PC-9 (cell line): Measurements from ENCODE around the gene NTM. TPM values are rescaled to one million over a fixed set of nuclear protein-coding genes. Genes with fewer than 3 reads are reported as not detected.
A peak's percentile ranks its signal among the peaks of the same experiment; 100 is the strongest.

ENCODE experiments used
- BruUV-seq: library from RNA; stranded (reverse); fragments of 400-500 nt; replicated peaks from 2 replicates; lab custom pipeline; 2021; lab: Mats Ljungman, UMichigan
- CTCF ChIA-PET: fragments of 300-600 bp; sonication (Branson Sonifier 250); formaldehyde crosslinking; loops from one replicate; lab custom pipeline; 2022; ENCODE audit warnings: antibody characterized with exemption; lab: Charles Lee
- POLR2A ChIA-PET: fragments of 300-600 bp; sonication (Branson Sonifier 250); formaldehyde crosslinking; loops from one replicate; lab custom pipeline; 2022; ENCODE audit warnings: antibody characterized with exemption; ENCODE audit not compliant: unreplicated experiment; lab: Charles Lee
- DNase-seq, 2 experiments: peaks; one replicate each; pipeline versions ENCODE4 v3.0.0 to v3.0.0-alpha.2; 2015 to 2022; ENCODE audit warnings: mixed read lengths in 1 of 2
- H2AFZ ChIP-seq: fragments of 200-600 bp; sonication (generic); 2 replicates; pipeline ENCODE4 v1.8.1; 2017; ENCODE audit warnings: antibody characterized with exemption
- H3F3A ChIP-seq: fragments of 200-600 bp; sonication (generic); 2 replicates; pipeline ENCODE4 v1.8.1; 2017; ENCODE audit warnings: antibody characterized with exemption, mild to moderate bottlenecking, low read depth; ENCODE audit not compliant: insufficient read depth
- H3K27ac ChIP-seq: fragments of 200-600 bp; sonication (generic); 2 replicates; pipeline ENCODE4 v1.6.1; 2016; ENCODE audit warnings: mixed run types
- H3K27me3 ChIP-seq: fragments of 200-600 bp; sonication (generic); 2 replicates; pipeline ENCODE4 v1.6.1; 2016; ENCODE audit warnings: low read depth, mixed run types; ENCODE audit not compliant: insufficient read depth
- H3K36me3 ChIP-seq: fragments of 200-600 bp; sonication (generic); 2 replicates; pipeline ENCODE4 v1.6.1; 2016; ENCODE audit warnings: low read depth, mixed run types
- H3K4me1 ChIP-seq: fragments of 200-600 bp; sonication (generic); replicated peaks from 2 replicates; pipeline ENCODE4 v1.6.1; 2016; ENCODE audit warnings: mixed run types; ENCODE audit not compliant: insufficient read depth
- H3K4me2 ChIP-seq: fragments of 200-600 bp; sonication (generic); 2 replicates; pipeline ENCODE4 v1.6.1; 2017; ENCODE audit warnings: mixed run types
- H3K4me3 ChIP-seq: fragments of 200-600 bp; sonication (generic); 2 replicates; pipeline ENCODE4 v1.6.1; 2016; ENCODE audit warnings: mixed run types
- H3K79me2 ChIP-seq: fragments of 200-600 bp; sonication (generic); 2 replicates; pipeline ENCODE4 v1.6.1; 2017; ENCODE audit warnings: low read depth, mixed run types
- H3K9me2 ChIP-seq: fragments of 200-600 bp; sonication (generic); 2 replicates; pipeline ENCODE4 v1.8.1; 2017; ENCODE audit warnings: mild to moderate bottlenecking; ENCODE audit not compliant: insufficient read depth
- H3K9me3 ChIP-seq: fragments of 200-600 bp; sonication (generic); 2 replicates; pipeline ENCODE4 v1.8.1; 2016; ENCODE audit warnings: low read depth; ENCODE audit not compliant: insufficient read depth
- H4K20me1 ChIP-seq: fragments of 200-600 bp; sonication (generic); 2 replicates; pipeline ENCODE4 v1.8.1; 2017; ENCODE audit not compliant: insufficient read depth
- CTCF ChIP-seq: fragments of 200-600 bp; sonication (generic); conservative IDR thresholded peaks from 2 replicates; pipeline ENCODE4 v1.6.1; 2017; ENCODE audit warnings: mixed run types, antibody characterized with exemption, mild to moderate bottlenecking, moderate library complexity
- EZH2 ChIP-seq: fragments of 200-600 bp; sonication (generic); IDR thresholded peaks from 2 replicates; pipeline ENCODE4 v1.8.0; 2017; ENCODE audit warnings: antibody characterized with exemption, low read depth
- intact Hi-C: fragments of 100-400 bp; cut with micrococcal nuclease; formaldehyde crosslinking; loops from one replicate; pipeline ENCODE4 v1.10.0; 2022; ENCODE audit not compliant: unreplicated experiment
- total RNA-seq: library from RNA; stranded (reverse); gene quantifications from 2 replicates; pipeline ENCODE4 v1.2.3, GENCODE V29; 2021

Gene NTM
- total RNA-seq, 1 experiment from 2014 or later = not detected

GRCh38 chr11:131686836-131687235, 316.4 kb downstream of the NTM start:
- H3K4me2 ChIP-seq = no peak overlapping the region
- H4K20me1 ChIP-seq = no peaks in the 10 kb centered on the region
- TF ChIP-seq EZH2 (no peak), CTCF (no peak)
- no peaks in the 10 kb centered on the region for H3K79me2 ChIP-seq
- no peak for DNase-seq
- no peaks in the 10 kb centered on the region for H3K9me2 ChIP-seq
- H2AFZ ChIP-seq = no peak overlapping the region
- intact Hi-C loops = no loop called here
- BruUV-seq = no TSS peak
- H3F3A ChIP-seq = no peaks in the 10 kb centered on the region
- H3K4me1 ChIP-seq = no peaks in the 10 kb centered on the region
- no peaks in the 10 kb centered on the region for H3K9me3 ChIP-seq
- POLR2A ChIA-PET = no interaction called here
- H3K36me3 ChIP-seq = no peaks in the 10 kb centered on the region
- H3K4me3 ChIP-seq = no peak overlapping the region
- CTCF ChIA-PET = no interaction called here
- H3K27me3 ChIP-seq = peaks cover 67% of the 10 kb centered on the region
- no peak overlapping the region for H3K27ac ChIP-seq

- Histone ChIP-seq H3K9me2 (no peaks in the 10 kb centered on the region), H2AFZ (no peak overlapping the region), H3K9me3 (no peaks in the 10 kb centered on the region), H3K4me1 (no peaks in the 10 kb centered on the region), H3F3A (no peaks in the 10 kb centered on the region), H3K4me3 (no peak overlapping the region), H3K4me2 (no peak overlapping the region), H3K79me2 (no peaks in the 10 kb centered on the region), H4K20me1 (no peaks in the 10 kb centered on the region), H3K27me3 (peaks cover 62% of the 10 kb centered on the region), H3K36me3 (no peaks in the 10 kb centered on the region), H3K27ac (no peak overlapping the region)
- ChIA-PET POLR2A (interaction anchor here (0.5 kb wide), 1 partner anchor 847 kb away, joined by 4 read pairs; no protein-coding TSS in a partner anchor), CTCF (no interaction called here)
- TF ChIP-seq CTCF = no peak
- TF ChIP-seq EZH2 = no peak
- intact Hi-C loops = no loop called here
- DNase-seq = no peak
- no TSS peak for BruUV-seq
These were observed 317.1 kb downstream of the NTM start for GRCh38 chr11:131687291-131688047.

- no peaks in the 10 kb centered on the region for H4K20me1 ChIP-seq
- H3K4me3 ChIP-seq = no peak overlapping the region
- no peaks in the 10 kb centered on the region for H3K9me3 ChIP-seq
- TF ChIP-seq EZH2 = no peak
- TF ChIP-seq CTCF = peak; percentile 77
- ChIA-PET POLR2A (interaction anchor here (0.5 kb wide), 1 partner anchor 848 kb away, joined by 4 read pairs; no protein-coding TSS in a partner anchor), CTCF (no interaction called here)
- BruUV-seq = no TSS peak
- intact Hi-C loops = no loop called here
- no peaks in the 10 kb centered on the region for H3K9me2 ChIP-seq
- DNase-seq = peak in 1 of 2 experiments; percentile 37
- no peaks in the 10 kb centered on the region for H3K79me2 ChIP-seq
- no peak overlapping the region for H2AFZ ChIP-seq
- no peaks in the 10 kb centered on the region for H3K36me3 ChIP-seq
- peaks cover 55% of the 10 kb centered on the region for H3K27me3 ChIP-seq
- H3K27ac ChIP-seq = no peak overlapping the region
- no peak overlapping the region for H3K4me2 ChIP-seq
- H3K4me1 ChIP-seq = no peaks in the 10 kb centered on the region
- H3F3A ChIP-seq = no peaks in the 10 kb centered on the region
These were observed 317.8 kb downstream of the NTM start for GRCh38 chr11:131688048-131688693.
